ENCODE results near the gene HOXA1.

Gene HOXA1

GRCh38 chr7:27143950-27144780 is 48.4 kb upstream of the HOXA1 start:
- TF ChIP-seq SPI1 (IDR thresholded peaks at IDR 0.05; ENCODE audit: borderline replicate concordance, low read depth) (no peak), POLR2AphosphoS5 (IDR thresholded peaks at IDR 0.05; ENCODE audit: low read depth) (no peak), GABPA (IDR thresholded peaks at IDR 0.05; ENCODE audit: low read depth) (no peak), CTCF (IDR thresholded peaks at IDR 0.05; ENCODE audit: insufficient read depth, low read length) (no peak)
- TF ChIP-seq, protein P1, sequence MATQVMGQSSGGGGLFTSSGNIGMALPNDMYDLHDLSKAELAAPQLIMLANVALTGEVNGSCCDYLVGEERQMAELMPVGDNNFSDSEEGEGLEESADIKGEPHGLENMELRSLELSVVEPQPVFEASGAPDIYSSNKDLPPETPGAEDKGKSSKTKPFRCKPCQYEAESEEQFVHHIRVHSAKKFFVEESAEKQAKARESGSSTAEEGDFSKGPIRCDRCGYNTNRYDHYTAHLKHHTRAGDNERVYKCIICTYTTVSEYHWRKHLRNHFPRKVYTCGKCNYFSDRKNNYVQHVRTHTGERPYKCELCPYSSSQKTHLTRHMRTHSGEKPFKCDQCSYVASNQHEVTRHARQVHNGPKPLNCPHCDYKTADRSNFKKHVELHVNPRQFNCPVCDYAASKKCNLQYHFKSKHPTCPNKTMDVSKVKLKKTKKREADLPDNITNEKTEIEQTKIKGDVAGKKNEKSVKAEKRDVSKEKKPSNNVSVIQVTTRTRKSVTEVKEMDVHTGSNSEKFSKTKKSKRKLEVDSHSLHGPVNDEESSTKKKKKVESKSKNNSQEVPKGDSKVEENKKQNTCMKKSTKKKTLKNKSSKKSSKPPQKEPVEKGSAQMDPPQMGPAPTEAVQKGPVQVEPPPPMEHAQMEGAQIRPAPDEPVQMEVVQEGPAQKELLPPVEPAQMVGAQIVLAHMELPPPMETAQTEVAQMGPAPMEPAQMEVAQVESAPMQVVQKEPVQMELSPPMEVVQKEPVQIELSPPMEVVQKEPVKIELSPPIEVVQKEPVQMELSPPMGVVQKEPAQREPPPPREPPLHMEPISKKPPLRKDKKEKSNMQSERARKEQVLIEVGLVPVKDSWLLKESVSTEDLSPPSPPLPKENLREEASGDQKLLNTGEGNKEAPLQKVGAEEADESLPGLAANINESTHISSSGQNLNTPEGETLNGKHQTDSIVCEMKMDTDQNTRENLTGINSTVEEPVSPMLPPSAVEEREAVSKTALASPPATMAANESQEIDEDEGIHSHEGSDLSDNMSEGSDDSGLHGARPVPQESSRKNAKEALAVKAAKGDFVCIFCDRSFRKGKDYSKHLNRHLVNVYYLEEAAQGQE (IDR thresholded peaks at IDR 0.05; ENCODE audit: insufficient replicate concordance, low read depth), result no peak
- Histone ChIP-seq H3K27ac (replicated peaks) (no peak overlapping the region), H3K27me3 (ENCODE audit: insufficient read depth, poor library complexity, severe bottlenecking) (peaks cover 16% of the 10 kb centered on the region), H3K4me3 (replicated peaks; ENCODE audit: insufficient read depth, low read length) (no peak overlapping the region; the same call in 1 of the 2 replicates)
- no peak for DNase-seq (ENCODE audit: low read depth in 1 of 2, low spot score in 1 of 2)

- TF ChIP-seq CTCF (IDR thresholded peaks at IDR 0.05; ENCODE audit: insufficient read depth, low read length) (peak; percentile 17), POLR2AphosphoS5 (IDR thresholded peaks at IDR 0.05; ENCODE audit: low read depth) (no peak)
- peak within 1 kb of the TSS; percentile 67 for H3K4me3 ChIP-seq (replicated peaks; ENCODE audit: insufficient read depth, low read length)
- no peak within 1 kb of the TSS for H3K27ac ChIP-seq (replicated peaks)
- peak; percentile 81 to 93 for DNase-seq (ENCODE audit: low read depth in 1 of 2, low spot score in 1 of 2)
- peaks cover 12% of the 10 kb centered on the region for H3K27me3 ChIP-seq (ENCODE audit: insufficient read depth, poor library complexity, severe bottlenecking)
These were observed 47.5 kb upstream of the HOXA1 start, which contains the start of gene HOXA5 for GRCh38 chr7:27143023-27143949. Gene HOXA5 (minus strand): TSS chr7:27143681. CDS start chr7:27143607, 74 bp downstream.

DNA sequence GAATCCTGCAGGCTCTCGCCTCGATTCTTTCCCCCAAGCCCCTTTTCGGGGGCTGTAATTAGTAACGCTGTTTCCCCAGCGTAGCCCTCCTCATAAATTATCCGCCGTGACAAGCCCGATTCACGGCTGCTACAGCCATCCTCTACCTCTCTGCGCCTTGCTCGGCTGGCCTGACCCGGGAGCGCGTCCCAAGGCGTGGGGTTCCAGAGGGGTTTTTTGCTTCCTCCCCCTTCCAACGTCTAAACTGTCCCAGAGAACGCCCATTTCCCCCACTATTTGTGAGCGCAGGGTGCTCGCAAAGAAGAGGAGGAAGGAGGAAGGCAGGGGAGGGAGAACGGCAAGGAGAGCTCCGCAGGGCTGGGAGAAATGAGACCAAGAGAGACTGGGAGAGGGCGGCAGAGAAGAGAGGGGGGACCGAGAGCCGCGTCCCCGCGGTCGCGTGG is 46.8 kb upstream of the HOXA1 start:
- Histone ChIP-seq H3K27ac (replicated peaks) (no peak overlapping the region), H3K4me3 (replicated peaks; ENCODE audit: insufficient read depth, low read length) (peak overlapping the region; percentile 67), H3K27me3 (ENCODE audit: insufficient read depth, poor library complexity, severe bottlenecking) (peaks cover 10% of the 10 kb centered on the region)
- DNase-seq (ENCODE audit: low read depth in 1 of 2, low spot score in 1 of 2), result no peak
- TF ChIP-seq POLR2AphosphoS5 (IDR thresholded peaks at IDR 0.05; ENCODE audit: low read depth), result no peak
- TF ChIP-seq GABPA (IDR thresholded peaks at IDR 0.05; ENCODE audit: low read depth), result no peak
- no peak for TF ChIP-seq CTCF (IDR thresholded peaks at IDR 0.05; ENCODE audit: insufficient read depth, low read length)
- no peak for TF ChIP-seq SPI1 (IDR thresholded peaks at IDR 0.05; ENCODE audit: borderline replicate concordance, low read depth)
- TF ChIP-seq, protein P1 (IDR thresholded peaks at IDR 0.05; ENCODE audit: insufficient replicate concordance, low read depth), result no peak

Data from HL-60 (cell line).